ELR (cell line): Measurements from ENCODE around the gene ZNF784.

ENCODE experiments used
- DNase-seq: peaks from one replicate; pipeline ENCODE4 v3.0.0-alpha.2; 2015; ENCODE audit warnings: low read depth

Gene ZNF784, protein sequence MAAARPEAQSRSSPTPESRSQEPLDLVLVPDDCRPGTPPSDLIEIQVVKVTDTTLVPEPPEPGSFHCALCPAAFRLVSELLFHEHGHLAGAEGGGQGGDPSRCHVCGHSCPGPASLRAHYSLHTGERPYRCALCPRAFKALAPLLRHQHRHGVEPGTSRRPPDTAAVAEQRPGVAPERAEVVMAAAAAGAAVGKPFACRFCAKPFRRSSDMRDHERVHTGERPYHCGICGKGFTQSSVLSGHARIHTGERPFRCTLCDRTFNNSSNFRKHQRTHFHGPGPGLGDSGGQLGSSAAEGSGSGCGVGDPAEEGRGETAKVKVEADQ

DNA sequence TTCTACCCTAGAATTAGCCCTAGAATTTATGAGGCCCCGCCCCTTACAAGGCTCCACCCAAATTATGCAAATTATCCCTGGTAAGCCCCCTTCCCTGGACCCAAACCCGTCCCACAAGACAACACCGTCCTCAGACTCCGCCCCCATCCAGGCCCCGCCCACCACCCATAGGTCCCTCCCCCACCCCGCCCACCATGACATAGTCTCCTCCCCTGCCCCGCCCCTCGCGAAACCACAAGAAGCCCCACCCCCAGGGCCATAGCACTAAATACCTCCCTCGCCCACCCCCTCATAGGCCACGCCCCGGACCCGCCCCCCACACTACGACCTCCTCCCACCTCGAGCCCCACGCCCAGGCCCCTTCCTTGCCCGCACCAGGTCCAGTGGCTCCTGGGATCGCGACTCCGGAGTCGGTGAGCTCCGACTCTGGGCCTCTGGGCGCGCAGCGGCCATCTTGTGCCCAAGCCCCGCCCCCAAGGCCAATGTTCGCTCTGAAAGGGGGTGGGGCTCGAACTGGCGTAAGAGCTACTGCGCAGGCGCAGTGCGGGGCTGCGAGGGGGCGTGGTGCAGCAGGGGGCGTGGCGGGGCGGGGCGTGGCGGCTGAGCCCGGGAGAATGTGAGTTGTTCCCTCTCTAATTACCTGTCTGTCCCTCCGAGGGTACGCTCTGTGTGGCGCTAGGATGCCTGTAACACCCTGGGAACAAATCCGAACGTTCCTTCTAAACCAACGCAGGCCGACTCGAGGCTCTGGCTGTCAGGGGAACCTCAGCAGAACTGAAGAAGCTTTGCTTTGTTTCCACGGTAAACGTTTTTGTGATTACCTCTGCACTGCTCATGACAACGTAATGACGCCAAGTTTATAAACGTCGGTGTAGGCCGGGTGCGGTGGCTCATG, at the start of gene ZNF784:
TSS of gene ZNF784 (minus strand) at position 458 of the 895 bp plus-strand sequence. CDS start at position 453, 5 bp downstream.
- peak; percentile 92 for DNase-seq

DNA sequence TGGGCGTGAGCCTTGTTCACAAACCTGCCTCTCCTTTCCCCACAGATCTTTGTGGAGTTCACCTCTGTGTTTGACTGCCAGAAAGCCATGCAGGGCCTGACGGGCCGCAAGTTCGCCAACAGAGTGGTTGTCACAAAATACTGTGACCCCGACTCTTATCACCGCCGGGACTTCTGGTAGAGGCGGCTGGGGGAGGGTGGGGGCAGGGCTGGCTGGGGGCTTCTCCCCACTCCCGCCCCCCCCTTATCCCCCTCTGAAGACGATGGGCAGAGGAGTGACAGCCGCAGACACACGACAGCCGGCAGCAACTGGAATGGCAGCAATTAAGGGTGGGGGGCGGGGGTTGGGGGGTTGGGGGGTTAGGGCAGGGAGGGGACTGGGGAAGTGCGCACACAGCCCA, 49.5 kb upstream of the ZNF784 start:
- no peak for DNase-seq

DNA sequence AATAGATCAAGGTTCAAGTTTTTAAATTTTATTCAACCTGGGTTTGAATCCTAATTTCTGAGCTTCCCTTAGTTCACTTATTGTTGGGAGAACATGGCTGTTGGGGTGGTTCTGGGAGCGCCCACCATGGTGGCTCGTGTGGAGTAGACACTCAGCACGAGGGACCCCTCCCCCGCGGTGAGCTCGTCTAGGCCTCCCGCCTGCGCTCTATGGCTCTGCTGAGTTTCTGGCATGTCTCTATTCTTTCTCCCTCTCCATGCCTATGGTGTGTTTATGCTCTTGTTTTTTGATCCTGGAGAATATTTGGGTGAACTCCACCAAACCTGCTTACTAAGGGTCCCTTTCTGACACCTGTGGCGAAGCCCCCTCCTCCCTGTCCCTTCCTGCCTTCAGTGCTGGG, 49.1 kb upstream of the ZNF784 start:
- DNase-seq: no peak

DNA sequence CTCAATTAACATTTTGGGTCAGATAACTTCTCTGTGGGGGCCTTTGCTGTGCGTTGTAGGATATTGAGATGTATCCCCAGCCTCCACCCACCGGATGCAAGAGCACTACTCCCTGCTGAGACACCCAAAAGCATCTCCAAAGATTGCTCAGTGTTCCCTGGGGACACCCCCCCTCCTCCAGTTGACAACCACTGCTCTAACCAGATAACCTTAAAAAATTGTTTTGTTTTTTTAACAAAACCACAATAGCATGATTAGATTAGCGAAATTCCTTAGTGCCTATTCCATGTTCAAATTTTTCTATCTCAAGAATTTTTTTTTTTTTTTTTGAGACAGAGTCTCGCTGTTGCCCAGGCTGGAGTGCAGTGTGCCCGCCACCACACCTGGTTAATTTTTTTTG, 48.1 kb upstream of the ZNF784 start:
- DNase-seq: peak; percentile 38

DNA sequence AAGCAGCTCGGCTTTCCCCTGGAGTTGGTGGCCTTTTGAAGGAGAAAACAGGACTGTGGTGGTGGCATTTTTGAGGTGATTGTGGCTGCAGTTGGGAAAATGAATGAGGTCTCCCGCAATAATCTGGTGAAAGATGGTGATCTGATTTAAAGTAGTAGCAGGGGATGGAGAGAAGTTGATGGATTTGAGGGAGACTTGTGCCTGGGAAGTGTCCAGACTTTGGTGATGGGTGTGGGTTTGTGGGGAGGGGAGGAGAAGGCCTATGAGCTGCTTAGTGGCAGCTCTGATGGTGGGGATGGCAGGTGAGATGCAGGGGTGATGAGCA, 46.6 kb upstream of the ZNF784 start:
- no peak for DNase-seq

DNA sequence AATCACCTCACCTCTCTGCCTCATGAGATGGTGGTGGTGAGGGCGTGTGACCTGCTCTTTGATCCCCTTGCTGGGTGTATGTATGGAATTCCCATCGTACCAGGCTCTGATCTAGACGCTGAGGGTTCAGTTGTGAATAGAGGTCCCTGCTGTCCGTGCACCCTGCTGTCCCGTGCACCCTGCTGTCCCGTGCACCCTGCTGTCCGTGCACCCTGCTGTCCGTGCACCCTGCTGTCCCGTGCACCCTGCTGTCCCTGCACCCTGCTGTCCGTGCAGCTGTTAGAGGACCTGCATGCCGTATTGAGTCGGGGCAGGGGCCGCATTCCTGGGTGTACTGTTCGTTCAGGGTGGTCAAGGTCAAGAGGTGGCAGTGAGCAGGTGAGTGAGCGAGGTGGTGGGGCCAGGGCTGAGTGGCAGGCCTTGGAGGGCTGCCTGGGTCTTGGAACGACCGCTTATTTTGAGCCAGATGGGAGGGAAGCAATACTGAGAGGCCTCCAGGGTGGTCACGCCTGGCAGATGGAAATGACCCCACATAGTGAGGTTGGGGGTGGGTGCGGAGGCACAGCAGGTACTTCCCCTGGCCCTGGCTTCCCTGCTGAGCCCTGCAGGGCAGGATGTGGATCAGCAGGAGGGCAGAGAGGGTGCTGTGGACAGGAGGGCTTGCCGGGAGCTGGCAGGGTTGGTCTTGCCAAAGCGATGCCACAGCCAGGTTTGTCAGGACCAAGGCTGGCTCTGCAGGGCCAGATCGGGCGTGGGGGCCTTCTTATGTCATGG, 46.1 kb upstream of the ZNF784 start:
- no peak for DNase-seq

DNA sequence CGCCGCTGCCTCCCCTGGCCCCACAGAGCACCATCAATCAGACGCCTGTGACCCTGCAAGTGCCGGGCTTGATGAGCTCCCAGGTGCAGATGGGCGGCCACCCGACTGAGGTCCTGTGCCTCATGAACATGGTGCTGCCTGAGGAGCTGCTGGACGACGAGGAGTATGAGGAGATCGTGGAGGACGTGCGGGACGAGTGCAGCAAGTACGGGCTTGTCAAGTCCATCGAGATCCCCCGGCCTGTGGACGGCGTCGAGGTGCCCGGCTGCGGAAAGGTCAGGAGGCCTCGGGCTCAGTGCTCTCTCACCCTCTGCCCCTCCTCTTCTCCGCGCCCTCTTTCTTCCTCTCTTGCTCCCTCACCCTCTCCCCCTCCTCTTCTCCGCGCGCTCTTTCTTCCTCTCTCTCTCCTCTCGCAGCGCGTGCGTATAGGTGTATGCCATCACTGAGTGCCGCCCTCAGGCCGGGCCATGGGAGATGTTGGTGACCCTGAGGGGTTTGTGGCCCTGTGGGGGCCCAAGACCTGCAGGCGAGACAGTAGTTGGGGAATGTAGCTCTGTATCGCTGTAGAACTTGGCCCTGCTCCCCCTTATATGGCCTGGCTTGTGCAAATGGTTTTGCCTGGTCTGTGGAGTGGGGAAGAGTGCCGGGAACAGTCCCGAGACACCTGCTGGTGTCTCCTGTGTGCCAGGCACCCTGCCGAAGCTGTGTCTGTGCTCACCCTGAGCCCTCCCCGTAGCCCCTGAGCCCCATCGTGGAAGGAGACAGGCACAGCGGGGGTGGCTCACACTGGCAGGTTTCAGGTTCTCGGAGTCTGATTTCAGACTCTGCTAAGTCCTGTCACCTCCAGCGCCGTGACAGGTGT, 45.3 kb upstream of the ZNF784 start:
- DNase-seq: no peak

DNA sequence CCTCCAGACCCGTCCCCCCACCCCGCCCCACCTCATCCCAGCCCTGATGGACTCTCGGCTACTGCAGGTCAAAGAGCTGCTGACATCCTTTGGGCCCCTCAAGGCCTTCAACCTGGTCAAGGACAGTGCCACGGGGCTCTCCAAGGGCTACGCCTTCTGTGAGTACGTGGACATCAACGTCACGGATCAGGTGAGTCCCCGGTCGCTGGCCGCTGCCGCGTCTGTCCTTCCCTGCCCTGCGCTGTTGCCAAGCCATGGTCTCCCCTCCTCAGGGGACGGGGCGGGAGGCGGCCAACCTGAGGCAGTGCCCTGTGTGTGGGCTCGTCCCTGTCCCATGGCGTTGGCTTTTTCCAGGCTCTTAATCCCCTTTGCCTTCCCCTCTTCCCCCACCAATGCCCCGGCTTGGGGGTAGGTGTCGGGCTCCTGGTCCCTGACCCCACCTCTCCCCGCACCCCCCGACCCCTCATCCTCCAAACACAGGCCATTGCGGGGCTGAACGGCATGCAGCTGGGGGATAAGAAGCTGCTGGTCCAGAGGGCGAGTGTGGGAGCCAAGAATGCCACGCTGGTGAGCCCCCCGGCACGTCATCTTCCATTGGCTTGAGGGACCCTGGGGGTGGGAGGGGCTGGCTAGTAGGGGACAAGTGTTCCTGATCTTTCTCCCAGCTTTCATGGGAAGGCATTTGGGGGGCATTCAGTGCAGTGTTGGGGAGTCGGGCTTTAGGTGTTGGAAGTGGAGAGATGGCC, 44.4 kb upstream of the ZNF784 start:
- DNase-seq: no peak

DNA sequence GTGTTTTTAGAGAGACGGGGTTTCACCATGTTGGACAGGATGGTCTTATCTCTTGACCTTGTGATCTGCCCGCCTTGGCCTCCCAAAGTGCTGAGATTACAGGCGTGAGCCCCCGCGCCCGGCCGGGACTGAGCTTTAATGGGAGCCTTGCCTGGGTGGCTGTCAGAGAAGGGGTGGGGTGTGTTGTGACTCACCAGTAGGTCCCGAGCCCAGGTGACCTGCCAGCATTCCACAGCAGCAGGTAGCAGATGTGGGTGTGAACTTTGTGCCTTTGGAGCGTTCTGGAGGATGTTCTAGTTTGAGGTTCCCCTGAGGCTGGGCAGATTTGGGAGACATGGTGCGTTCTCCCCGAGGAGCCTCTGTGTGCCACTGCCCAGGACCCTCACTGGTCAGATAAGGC, 43.6 kb upstream of the ZNF784 start:
- DNase-seq: no peak

DNA sequence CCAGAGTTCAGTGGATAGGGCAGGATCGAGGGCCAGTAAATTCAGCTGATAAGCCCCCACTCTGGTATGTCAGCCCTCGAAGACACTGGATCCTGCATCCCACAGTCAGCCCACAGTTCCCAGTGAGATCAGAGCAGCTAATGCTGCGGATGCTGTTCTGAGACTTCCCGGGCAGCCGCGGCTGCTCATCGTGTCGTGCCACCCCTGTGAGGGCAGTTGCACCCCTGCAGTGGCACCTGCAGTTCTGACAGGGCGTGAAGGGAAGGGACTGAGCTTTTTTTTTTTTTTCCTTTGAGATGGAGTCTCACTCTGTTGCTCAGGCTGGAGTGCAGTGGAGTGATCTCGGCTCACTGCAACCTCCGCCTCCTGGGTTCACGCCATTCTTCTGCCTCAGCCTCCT, 43.1 kb upstream of the ZNF784 start:
- no peak for DNase-seq

DNA sequence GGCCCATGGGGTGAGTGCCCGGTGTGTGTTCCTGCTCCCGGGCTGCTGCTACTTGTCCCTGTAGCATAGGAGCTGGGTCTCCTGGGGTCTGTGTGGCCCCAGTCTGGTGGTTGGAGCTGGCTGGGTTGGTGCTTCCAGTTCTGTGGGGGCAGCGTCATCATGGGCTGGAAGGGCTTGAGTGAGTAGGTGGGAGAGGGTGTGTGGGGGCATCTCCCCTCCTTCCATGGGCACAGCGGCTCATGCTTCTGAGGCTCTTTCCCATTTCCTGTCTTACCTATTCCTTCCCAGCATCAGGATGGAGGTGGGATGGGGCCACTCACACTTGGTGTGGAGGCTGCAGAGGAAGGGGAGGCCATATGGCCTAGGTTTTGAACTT, 42.6 kb upstream of the ZNF784 start:
- no peak for DNase-seq

DNA sequence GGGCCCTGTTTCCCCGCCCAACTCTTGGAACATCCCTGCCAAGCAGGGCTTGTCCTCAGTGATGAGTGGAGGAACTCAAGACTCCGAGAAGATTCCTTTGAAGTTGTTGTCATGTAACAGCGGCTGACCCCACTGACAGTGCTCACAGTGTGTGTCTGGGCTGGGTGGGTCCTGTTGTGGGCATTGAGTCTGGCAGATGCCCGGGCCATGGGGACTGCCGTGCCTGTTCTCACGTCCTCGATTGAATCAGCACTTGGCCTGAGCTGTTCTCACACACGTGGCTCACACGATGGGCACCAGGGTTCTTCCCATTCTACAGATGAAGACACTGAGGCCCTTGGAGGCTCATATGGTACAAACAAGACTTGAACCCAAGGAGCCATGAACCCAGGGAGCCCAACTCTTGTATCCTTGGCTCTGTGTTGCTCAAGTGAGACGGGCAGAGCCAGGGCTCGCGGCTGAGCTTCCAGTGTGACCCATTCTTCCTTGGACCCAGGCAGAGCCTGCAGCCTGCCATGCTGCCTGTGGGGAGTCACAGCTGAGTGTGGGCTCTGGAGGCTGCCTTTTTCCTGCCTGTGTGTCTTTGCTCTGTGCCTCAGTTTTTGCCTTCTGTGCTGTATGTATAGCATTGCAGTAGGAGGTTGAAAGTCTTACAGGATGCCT, 42.1 kb upstream of the ZNF784 start:
- DNase-seq: no peak

DNA sequence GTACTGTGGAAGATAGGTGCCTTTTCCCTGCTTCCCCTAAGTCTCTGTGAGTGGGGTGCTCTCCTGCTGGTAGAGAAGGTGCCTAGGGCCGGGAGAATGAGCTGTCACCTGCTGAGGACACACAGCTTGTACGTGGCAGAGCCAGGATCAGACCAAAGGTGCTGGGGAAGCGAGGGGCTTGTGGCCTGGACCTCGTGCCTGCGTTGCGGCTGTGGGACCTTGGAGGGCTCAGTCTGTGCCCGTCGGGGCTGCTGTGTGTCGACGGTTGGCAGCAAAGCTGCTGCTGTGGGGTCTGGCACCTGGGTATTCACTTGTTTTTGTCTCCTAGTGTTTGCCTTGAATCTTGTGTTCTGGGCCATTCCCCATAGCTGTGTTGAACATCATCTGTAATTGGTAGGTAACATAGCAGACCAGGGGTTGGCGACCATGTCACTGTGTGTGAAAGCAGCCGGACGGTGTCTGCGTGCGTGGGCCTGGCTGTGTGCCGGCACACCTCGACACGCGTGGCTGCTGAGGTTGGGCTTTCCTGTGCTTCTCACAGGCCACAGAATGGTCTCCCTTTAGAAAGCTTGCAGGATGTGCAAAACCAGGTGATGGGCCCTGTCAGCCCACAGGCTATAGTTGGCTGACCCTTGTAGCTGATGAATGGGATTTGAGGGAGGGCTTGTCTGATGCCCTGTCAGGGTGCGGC, 39.6 kb upstream of the ZNF784 start:
- DNase-seq: no peak

DNA sequence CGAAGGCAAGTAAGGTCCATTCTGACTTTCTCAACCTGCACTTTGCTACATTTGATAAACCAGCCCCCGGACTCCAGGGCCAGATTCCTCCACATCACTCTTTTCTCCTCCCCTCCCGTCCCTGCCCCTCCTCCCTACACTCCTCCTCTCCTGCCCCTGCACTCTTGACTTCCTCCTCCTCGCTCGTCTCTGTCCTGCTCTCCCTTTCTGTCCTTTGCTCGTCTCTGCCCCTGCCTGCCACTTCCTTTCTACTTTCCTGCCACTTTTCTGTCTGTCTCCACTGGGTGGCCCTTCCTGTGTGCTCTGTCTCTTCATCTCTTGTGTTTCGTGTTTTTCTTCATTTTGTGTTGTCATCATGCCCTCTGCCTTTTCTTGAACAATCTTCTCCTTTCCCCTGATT, 37.5 kb upstream of the ZNF784 start:
- DNase-seq: no peak

DNA sequence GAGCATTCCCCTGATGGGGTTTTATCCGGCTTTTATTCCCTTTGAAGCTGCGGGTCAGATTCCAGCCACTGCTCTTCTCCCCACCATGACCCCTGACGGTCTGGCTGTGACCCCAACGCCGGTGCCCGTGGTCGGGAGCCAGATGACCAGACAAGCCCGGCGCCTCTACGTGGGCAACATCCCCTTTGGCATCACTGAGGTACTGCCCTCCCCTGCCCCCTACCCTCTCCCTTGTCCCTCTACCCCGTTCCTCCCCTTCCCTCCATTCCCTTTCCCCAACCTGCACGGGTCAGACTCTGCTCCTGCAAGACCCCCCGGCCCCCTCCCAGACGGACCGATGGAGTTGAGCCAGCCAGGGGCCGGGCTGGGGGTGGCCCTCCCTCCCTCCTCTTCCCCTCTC, 36.6 kb upstream of the ZNF784 start:
- no peak for DNase-seq

DNA sequence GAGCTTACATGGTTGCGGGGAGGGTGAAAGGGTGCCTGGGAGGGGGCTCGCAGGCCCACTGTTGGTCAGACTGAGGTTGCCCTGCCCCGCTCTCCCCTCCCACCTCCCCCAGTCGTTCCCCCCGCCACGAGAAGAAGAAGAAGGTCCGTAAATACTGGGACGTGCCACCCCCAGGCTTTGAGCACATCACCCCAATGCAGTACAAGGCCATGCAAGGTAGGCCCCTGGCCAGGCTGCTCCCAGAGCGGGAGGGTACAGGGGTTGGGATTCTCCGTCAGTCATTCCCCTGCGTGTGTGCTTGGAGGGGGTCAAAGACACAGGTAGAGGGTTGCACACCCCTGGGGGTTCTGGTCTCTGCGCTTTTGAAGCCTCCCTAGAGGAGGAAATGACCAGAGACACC, 36.0 kb upstream of the ZNF784 start:
- DNase-seq: no peak

DNA sequence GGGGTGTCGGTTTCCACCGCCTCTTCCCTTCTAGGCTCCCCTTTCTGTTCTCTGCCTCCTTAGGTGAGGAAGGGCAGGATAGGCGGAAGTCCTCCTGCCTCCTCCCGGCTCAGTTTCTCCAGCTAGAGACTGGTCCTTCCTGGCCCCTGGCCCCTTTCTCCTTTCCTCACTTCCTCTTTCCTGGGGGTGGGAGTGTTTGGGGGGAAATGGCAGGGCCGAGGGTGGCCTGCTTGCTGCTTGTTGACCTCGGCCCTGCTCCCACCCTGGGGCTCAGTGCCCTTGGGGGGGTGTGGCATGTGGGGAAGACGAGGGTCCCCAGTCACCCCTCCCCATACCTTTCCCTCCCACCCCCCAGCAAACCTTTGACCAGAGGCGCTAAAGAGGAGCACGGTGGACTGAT, 35.5 kb upstream of the ZNF784 start:
- no peak for DNase-seq

DNA sequence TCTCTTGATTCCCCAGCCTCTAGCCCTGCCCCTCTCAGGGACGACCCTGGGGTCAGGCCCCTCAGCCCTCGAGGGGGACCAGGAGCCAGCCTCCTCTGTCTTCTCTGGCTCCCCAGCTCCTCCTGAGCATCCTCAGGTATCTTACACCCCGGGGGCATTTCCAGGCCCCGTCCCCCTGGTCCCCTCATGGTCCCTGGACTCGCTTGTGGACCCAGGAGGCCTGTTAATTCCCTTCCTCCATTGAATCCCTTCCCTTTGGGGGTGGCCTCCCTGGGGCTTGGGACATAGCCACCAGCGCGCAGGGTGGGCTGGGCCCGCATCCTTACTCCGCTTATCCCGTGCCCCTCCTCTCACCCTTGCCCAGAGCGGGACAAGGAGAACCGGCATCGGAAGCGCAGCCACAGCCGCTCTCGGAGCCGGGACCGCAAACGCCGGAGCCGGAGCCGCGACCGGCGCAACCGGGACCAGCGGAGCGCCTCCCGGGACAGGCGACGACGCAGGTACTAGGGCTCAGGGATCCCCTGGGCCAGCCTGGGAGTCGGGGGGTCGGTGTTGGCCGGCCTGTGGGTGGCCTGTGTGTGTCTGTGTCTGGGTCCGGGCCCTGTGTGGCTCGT, 34.6 kb upstream of the ZNF784 start:
- no peak for DNase-seq

DNA sequence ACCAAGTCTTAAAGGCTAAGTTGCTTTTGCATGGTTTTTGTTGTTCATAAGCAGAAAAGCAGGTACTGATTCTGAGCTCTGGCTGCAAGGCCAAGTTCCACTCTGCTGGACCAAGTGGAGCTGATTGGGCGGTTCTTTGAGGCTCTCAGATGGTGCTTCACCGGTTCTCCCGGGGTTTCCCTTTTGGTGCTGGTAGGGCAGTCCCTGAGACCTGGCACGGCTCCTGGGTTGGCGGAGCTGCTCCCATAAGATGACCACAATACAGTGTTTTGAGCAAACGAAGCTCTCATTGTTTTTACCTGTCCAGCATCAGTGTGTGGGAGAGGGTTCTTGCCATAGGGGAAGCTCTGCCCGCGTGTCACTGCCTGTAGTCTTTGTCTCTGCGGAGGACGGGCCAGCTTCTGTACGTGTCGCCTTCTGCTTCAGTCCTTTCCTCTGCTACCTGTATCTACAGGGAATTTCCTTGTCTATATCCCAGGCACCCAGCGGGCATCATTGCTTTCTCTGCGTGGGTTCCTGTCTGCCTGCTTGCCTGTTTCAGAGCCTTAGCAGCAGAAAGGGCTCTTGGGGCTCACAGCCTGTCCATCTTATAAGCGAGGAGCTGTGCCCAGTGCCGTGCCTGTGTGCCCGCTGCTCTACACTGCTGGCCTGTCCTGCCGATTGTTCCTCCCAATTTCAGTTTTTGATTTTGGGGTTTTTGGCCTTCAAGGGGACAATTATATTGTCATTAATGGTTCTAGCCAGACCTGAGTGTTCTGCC, 32.8 kb upstream of the ZNF784 start:
- DNase-seq: no peak
